Activated B cell treated with CpG ODN at 0.5 μM for 24 hours (primary cell): ENCODE data around the gene CAMK2G. TPM values are rescaled to one million over a fixed set of nuclear protein-coding genes. Genes with fewer than 3 reads are reported as not detected.

Source experiments
- ATAC-seq: fragments of 200-7000 bp; cut with Tn5 transposase; one replicate; pipeline ENCODE4 v1.10.0; 2021; ENCODE audit warnings: low read depth, mild to moderate bottlenecking, moderate library complexity
- CTCF ChIA-PET: fragments of 350-600 bp; sonication (Branson Sonifier 250); formaldehyde crosslinking; loops from one replicate; lab custom pipeline; 2021; ENCODE audit warnings: antibody characterized with exemption; lab: Charles Lee
- POLR2A ChIA-PET: fragments of 350-600 bp; sonication (Branson Sonifier 250); formaldehyde crosslinking; loops from one replicate; lab custom pipeline; 2021; ENCODE audit warnings: antibody characterized with exemption; lab: Charles Lee
- DNase-seq: peaks from one replicate; pipeline ENCODE4 v3.0.0; 2022
- H3K27ac Mint-ChIP-seq: one replicate; pipeline ENCODE4 v1.8.0; 2020; ENCODE audit warnings: mixed read lengths
- H3K27me3 Mint-ChIP-seq: one replicate; pipeline ENCODE4 v1.8.0; 2021; ENCODE audit warnings: mixed read lengths
- H3K36me3 Mint-ChIP-seq: one replicate; pipeline ENCODE4 v1.8.0; 2021; ENCODE audit warnings: low read depth, mixed read lengths
- H3K4me1 Mint-ChIP-seq: one replicate; pipeline ENCODE4 v1.8.0; 2021; ENCODE audit warnings: mixed read lengths
- H3K4me3 Mint-ChIP-seq: one replicate; pipeline ENCODE4 v1.8.0; 2020; ENCODE audit warnings: mild to moderate bottlenecking, mixed read lengths
- H3K9me3 Mint-ChIP-seq: one replicate; pipeline ENCODE4 v1.8.0; 2020; ENCODE audit warnings: mixed read lengths
- intact Hi-C: fragments of 100-400 bp; cut with micrococcal nuclease; formaldehyde crosslinking; loops from one replicate; pipeline ENCODE4 v1.15.1; 2024
- total RNA-seq: library from RNA; stranded (reverse); gene quantifications from 2 replicates; pipeline ENCODE4 v1.2.3, GENCODE V29; 2022
- TF ChIP-seq, protein P1 (sequence below): fragments of 200-600 bp; IDR thresholded peaks from one replicate; pipeline ENCODE4 v1.8.0; 2022; ENCODE audit warnings: antibody characterized with exemption, mild to moderate bottlenecking

CAMK2G gene
- total RNA-seq, 1 donor from 2014 or later: 19.9 TPM

- Mint-ChIP-seq H3K4me1 (peaks cover 36% of the 10 kb centered on the region), H3K27ac (no peak overlapping the region), H3K9me3 (no peaks in the 10 kb centered on the region), H3K4me3 (no peak overlapping the region), H3K36me3 (peaks cover 6% of the 10 kb centered on the region), H3K27me3 (no peaks in the 10 kb centered on the region)
- TF ChIP-seq, protein P1, sequence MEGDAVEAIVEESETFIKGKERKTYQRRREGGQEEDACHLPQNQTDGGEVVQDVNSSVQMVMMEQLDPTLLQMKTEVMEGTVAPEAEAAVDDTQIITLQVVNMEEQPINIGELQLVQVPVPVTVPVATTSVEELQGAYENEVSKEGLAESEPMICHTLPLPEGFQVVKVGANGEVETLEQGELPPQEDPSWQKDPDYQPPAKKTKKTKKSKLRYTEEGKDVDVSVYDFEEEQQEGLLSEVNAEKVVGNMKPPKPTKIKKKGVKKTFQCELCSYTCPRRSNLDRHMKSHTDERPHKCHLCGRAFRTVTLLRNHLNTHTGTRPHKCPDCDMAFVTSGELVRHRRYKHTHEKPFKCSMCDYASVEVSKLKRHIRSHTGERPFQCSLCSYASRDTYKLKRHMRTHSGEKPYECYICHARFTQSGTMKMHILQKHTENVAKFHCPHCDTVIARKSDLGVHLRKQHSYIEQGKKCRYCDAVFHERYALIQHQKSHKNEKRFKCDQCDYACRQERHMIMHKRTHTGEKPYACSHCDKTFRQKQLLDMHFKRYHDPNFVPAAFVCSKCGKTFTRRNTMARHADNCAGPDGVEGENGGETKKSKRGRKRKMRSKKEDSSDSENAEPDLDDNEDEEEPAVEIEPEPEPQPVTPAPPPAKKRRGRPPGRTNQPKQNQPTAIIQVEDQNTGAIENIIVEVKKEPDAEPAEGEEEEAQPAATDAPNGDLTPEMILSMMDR: no peak
- CTCF ChIA-PET: interaction anchor here (0.7 to 7.3 kb wide), 2 partner anchors 30 to 64 kb away, joined by 3 to 129 read pairs; no protein-coding TSS in a partner anchor
- no peak for DNase-seq
- ATAC-seq: no peak
- intact Hi-C loops: loop anchor here (10.0 kb wide), 1 partner anchor 948 kb away; the partner anchor contains the start of gene KAT6B
- POLR2A ChIA-PET: no interaction called here
Measured at GRCh38 chr10:73876971-73877370, 2.6 kb upstream of the CAMK2G start.

- CTCF ChIA-PET: interaction anchor here (7.3 kb wide), 1 partner anchor 29 kb away, joined by 129 read pairs; no protein-coding TSS in a partner anchor
Measured at GRCh38 chr10:73876566-73876965, 2.2 kb upstream of the CAMK2G start.

GRCh38 chr10:73876157-73876556 lies 1.8 kb upstream of the CAMK2G start:
- ChIA-PET CTCF (interaction anchor here (1.0 to 2.2 kb wide), 2 partner anchors 12 to 27 kb away, joined by 3 to 12 read pairs; no protein-coding TSS in a partner anchor), POLR2A (interaction anchor here (2.3 kb wide), 1 partner anchor 27 kb away, joined by 14 read pairs; no protein-coding TSS in a partner anchor)
- Mint-ChIP-seq H3K36me3 (peaks cover 12% of the 10 kb centered on the region), H3K9me3 (no peaks in the 10 kb centered on the region), H3K4me1 (peaks cover 39% of the 10 kb centered on the region), H3K4me3 (peak overlapping the region; percentile 41), H3K27me3 (no peaks in the 10 kb centered on the region), H3K27ac (no peak overlapping the region)
- intact Hi-C loops: loop anchor here (10.0 kb wide), 1 partner anchor 949 kb away; the partner anchor contains the start of gene KAT6B
- DNase-seq: no peak
- TF ChIP-seq, protein P1: no peak
- no peak for ATAC-seq

More at GRCh38 chr10:73876566-73876965, 2.2 kb upstream of the CAMK2G start:
- H3K27me3 Mint-ChIP-seq: no peaks in the 10 kb centered on the region
- ATAC-seq: no peak
- TF ChIP-seq, protein P1: no peak
- H3K27ac Mint-ChIP-seq: no peak overlapping the region
- POLR2A ChIA-PET: no interaction called here
- DNase-seq: no peak
- peaks cover 39% of the 10 kb centered on the region for H3K4me1 Mint-ChIP-seq
- H3K36me3 Mint-ChIP-seq: peaks cover 8% of the 10 kb centered on the region
- no peak overlapping the region for H3K4me3 Mint-ChIP-seq
- intact Hi-C loops: loop anchor here (10.0 kb wide), 1 partner anchor 948 kb away; the partner anchor contains the start of gene KAT6B
- H3K9me3 Mint-ChIP-seq: no peaks in the 10 kb centered on the region

DNA sequence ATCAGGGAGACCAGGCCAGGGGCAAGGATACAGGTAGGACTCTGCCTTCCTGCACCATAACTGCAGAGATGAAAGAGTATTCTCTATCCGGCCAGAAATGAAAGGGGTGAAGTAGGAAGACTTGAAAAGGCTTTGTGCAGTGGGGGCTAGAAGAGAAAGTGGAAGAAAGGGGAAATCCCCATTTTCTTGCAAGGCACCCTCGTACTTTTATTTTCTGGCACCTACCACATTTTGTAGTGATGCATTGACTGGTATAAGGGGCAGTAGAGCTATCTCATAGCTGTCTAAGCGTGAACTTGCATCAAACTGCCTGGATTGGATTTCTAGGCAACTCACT lies 752 bp upstream of the CAMK2G start:
- Mint-ChIP-seq H3K9me3 (no peaks in the 10 kb centered on the region), H3K27me3 (no peaks in the 10 kb centered on the region), H3K4me3 (peak overlapping the region; percentile 95), H3K4me1 (peaks cover 42% of the 10 kb centered on the region), H3K27ac (peak overlapping the region; percentile 90), H3K36me3 (peaks cover 21% of the 10 kb centered on the region)
- TF ChIP-seq, protein P1: no peak
- ATAC-seq: peak; percentile 11
- POLR2A ChIA-PET: interaction anchor here (0.6 to 2.4 kb wide), 12 partner anchors 8 to 452 kb away, joined by 3 to 33 read pairs (median 4); partner anchors contain the start of genes ADK, AP3M1 and CHCHD1
- CTCF ChIA-PET: interaction anchor here (1.5 to 2.2 kb wide), 2 partner anchors 11 to 26 kb away, joined by 4 to 12 read pairs; no protein-coding TSS in a partner anchor
- intact Hi-C loops: loop anchor here (1.0 to 10.0 kb wide), 5 partner anchors 9 to 950 kb away; partner anchors contain the start of genes KAT6B, NDST2 and ZSWIM8
- no peak for DNase-seq

- ChIA-PET POLR2A (interaction anchor here (0.5 to 2.4 kb wide), 5 partner anchors 8 to 386 kb away, joined by 5 to 33 read pairs (median 13); partner anchors contain the start of genes ADK and AP3M1), CTCF (interaction anchor here (0.9 kb wide), 1 partner anchor 67 kb away, joined by 3 read pairs; no protein-coding TSS in a partner anchor)
- Mint-ChIP-seq H3K27me3 (no peaks in the 10 kb centered on the region), H3K36me3 (peaks cover 25% of the 10 kb centered on the region), H3K9me3 (no peaks in the 10 kb centered on the region), H3K4me3 (peak overlapping the region; percentile 66), H3K4me1 (peaks cover 33% of the 10 kb centered on the region), H3K27ac (no peak overlapping the region)
- ATAC-seq (peak; percentile 1), DNase-seq (peak; percentile 20)
- intact Hi-C loops: loop anchor here (10.0 kb wide), 1 partner anchor 951 kb away; the partner anchor contains the start of gene KAT6B
- TF ChIP-seq, protein P1: no peak
Measured at GRCh38 chr10:73873838-73874215, 528 bp downstream of the CAMK2G start.
